SK-N-SH (cell line): Measurements from ENCODE around the gene NFKBIE. TPM values are rescaled to one million over a fixed set of nuclear protein-coding genes. Genes with fewer than 3 reads are reported as not detected.
A peak's percentile ranks its signal among the peaks of the same experiment; 100 is the strongest.

ENCODE experiments used
- CTCF ChIA-PET: fragments of 300-600, 350-600 bp; formaldehyde crosslinking; extraction: SDS; loops from one replicate; lab custom pipeline; 2021; lab: Yijun Ruan, JAX
- POLR2A ChIA-PET: fragments of 350-600 bp; sonication (Branson Sonifier 250); formaldehyde crosslinking; extraction: SDS; loops from one replicate; lab custom pipeline; 2020; ENCODE audit warnings: antibody characterized with exemption, inconsistent platforms; lab: Yijun Ruan, JAX
- DNase-seq: peaks from one replicate; pipeline ENCODE4 v3.0.0; 2012
- H2AFZ ChIP-seq: fragments of 200-600 bp; sonication (generic); 2 replicates; pipeline ENCODE4 v1.8.1; 2016; ENCODE audit warnings: antibody characterized with exemption, mild to moderate bottlenecking, low read depth
- H3F3A ChIP-seq: fragments of 200-600 bp; sonication (generic); replicated peaks from 2 replicates; pipeline ENCODE3; 2016; ENCODE audit warnings: antibody characterized with exemption, mild to moderate bottlenecking; ENCODE audit not compliant: insufficient read depth
- H3K27ac ChIP-seq, 2 experiments: fragments of 200-500 bp in 1 of 2; fragments of 200-600 bp in 1 of 2; sonication (Bioruptor generic) in 1 of 2; sonication (generic), shearing (Covaris generic) in 1 of 2; 2 replicates each; pipeline versions ENCODE4 v1.5.1 to v1.6.1; 2014 to 2016; ENCODE audit warnings: low read depth in 2 of 2, inconsistent platforms in 1 of 2, low read length in 1 of 2, mild to moderate bottlenecking in 1 of 2, mixed read lengths in 1 of 2
- H3K27me3 ChIP-seq: fragments of 200-600 bp; sonication (generic), shearing (Covaris generic); 2 replicates; pipeline ENCODE4 v1.6.1; 2016; ENCODE audit warnings: mixed run types; ENCODE audit not compliant: insufficient read depth
- H3K36me3 ChIP-seq, 2 experiments: fragments of 200-500 bp in 1 of 2; fragments of 200-600 bp in 1 of 2; sonication (Bioruptor generic) in 1 of 2; sonication (generic) in 1 of 2; replicated peaks in 1 of 2; 2 replicates each; pipeline versions ENCODE3 to v1.5.1; 2014 to 2016; ENCODE audit warnings: low read length in 1 of 2, mild to moderate bottlenecking in 1 of 2; ENCODE audit not compliant: insufficient read depth in 2 of 2, control insufficient read depth in 1 of 2
- H3K4me1 ChIP-seq, 2 experiments: fragments of 200-500 bp in 1 of 2; fragments of 200-600 bp in 1 of 2; sonication (Bioruptor generic) in 1 of 2; sonication (generic), shearing (Covaris generic) in 1 of 2; 2 replicates each; pipeline versions ENCODE4 v1.5.1 to v1.6.1; 2014 to 2016; ENCODE audit warnings: low read depth in 1 of 2, low read length in 1 of 2, mixed run types in 1 of 2; ENCODE audit not compliant: insufficient read depth in 2 of 2, control insufficient read depth in 1 of 2
- H3K4me2 ChIP-seq: fragments of 200-600 bp; sonication (generic), shearing (Covaris generic); 2 replicates; pipeline ENCODE4 v1.6.1; 2017; ENCODE audit warnings: mixed run types
- H3K4me3 ChIP-seq, 2 experiments: fragments of 200-500 bp in 1 of 2; fragments of 200-600 bp in 1 of 2; sonication (Bioruptor generic) in 1 of 2; sonication (generic), shearing (Covaris generic) in 1 of 2; 2 replicates each; pipeline versions ENCODE4 v1.5.1 to v1.8.1; 2014 to 2016; ENCODE audit warnings: low read depth in 2 of 2, inconsistent platforms in 1 of 2, low read length in 1 of 2, mild to moderate bottlenecking in 1 of 2, mixed read lengths in 1 of 2, moderate library complexity in 1 of 2
- H3K79me2 ChIP-seq: fragments of 200-600 bp; sonication (generic); 2 replicates; pipeline ENCODE4 v1.8.1; 2017; ENCODE audit warnings: mild to moderate bottlenecking; ENCODE audit not compliant: insufficient read depth
- H3K9ac ChIP-seq: fragments of 200-600 bp; sonication (generic); 2 replicates; pipeline ENCODE4 v1.6.1; 2017; ENCODE audit warnings: mixed run types
- H3K9me2 ChIP-seq: fragments of 200-600 bp; sonication (generic); 2 replicates; pipeline ENCODE4 v1.6.1; 2017; ENCODE audit warnings: mixed run types
- H3K9me3 ChIP-seq: fragments of 200-600 bp; sonication (generic); 2 replicates; pipeline ENCODE4 v1.6.1; 2017; ENCODE audit warnings: mixed run types, mild to moderate bottlenecking, moderate library complexity
- H4K20me1 ChIP-seq: fragments of 200-600 bp; sonication (generic); 2 replicates; pipeline ENCODE4 v1.6.1; 2017; ENCODE audit warnings: mild to moderate bottlenecking, mixed run types; ENCODE audit not compliant: insufficient read depth
- CTCF ChIP-seq: fragments of 200-600 bp; sonication (generic); IDR thresholded peaks from 2 replicates; pipeline ENCODE4 v1.6.1; 2017; ENCODE audit warnings: antibody characterized with exemption, mild to moderate bottlenecking, moderate library complexity
- ELF1 ChIP-seq: IDR thresholded peaks from 2 replicates; pipeline ENCODE4 v1.4.0; 2012
- FOSL2 ChIP-seq: IDR thresholded peaks from 2 replicates; pipeline ENCODE4 v1.4.0; 2012; ENCODE audit warnings: low read depth, mild to moderate bottlenecking, moderate library complexity, borderline replicate concordance
- FOXJ3 ChIP-seq: sonication (generic); formaldehyde crosslinking; IDR thresholded peaks from 2 replicates; pipeline ENCODE4 v1.5.1; 2020; ENCODE audit warnings: mild to moderate bottlenecking, missing genetic modification reagents
- FOXM1 ChIP-seq: IDR thresholded peaks from 2 replicates; pipeline ENCODE4 v1.4.0; 2012; ENCODE audit warnings: low read depth, mild to moderate bottlenecking
- GABPA ChIP-seq: IDR thresholded peaks from 2 replicates; pipeline ENCODE4 v1.4.0; 2012; ENCODE audit warnings: low read depth, mild to moderate bottlenecking
- IRF3 ChIP-seq: fragments of 150-350 bp; IDR thresholded peaks from 2 replicates; pipeline ENCODE4 v1.6.1; 2016; ENCODE audit warnings: mild to moderate bottlenecking, low read depth, low read length
- JUND ChIP-seq: IDR thresholded peaks from 2 replicates; pipeline ENCODE4 v1.4.0; 2012
- MAX ChIP-seq: IDR thresholded peaks from 2 replicates; pipeline ENCODE4 v1.4.0; 2012; ENCODE audit warnings: low read depth
- NFIC ChIP-seq: IDR thresholded peaks from 2 replicates; pipeline ENCODE4 v1.4.0; 2012; ENCODE audit warnings: borderline replicate concordance
- POLR2AphosphoS5 ChIP-seq: IDR thresholded peaks from 2 replicates; pipeline ENCODE4 v1.6.1; 2012; ENCODE audit warnings: low read depth, low read length
- RAD21 ChIP-seq: IDR thresholded peaks from 2 replicates; pipeline ENCODE4 v1.6.1; 2012; ENCODE audit warnings: mild to moderate bottlenecking, low read length
- RFX5 ChIP-seq: IDR thresholded peaks from 2 replicates; pipeline ENCODE4 v1.6.1; 2012; ENCODE audit warnings: mild to moderate bottlenecking, improper control_type of control experiment, low read length
- RXRA ChIP-seq: IDR thresholded peaks from 2 replicates; pipeline ENCODE4 v1.4.0; 2012; ENCODE audit warnings: low read depth, mild to moderate bottlenecking, borderline replicate concordance
- USF1 ChIP-seq: IDR thresholded peaks from 2 replicates; pipeline ENCODE4 v1.4.0; 2012; ENCODE audit warnings: low read depth, borderline replicate concordance
- YY1 ChIP-seq: IDR thresholded peaks from 2 replicates; pipeline ENCODE4 v1.4.0; 2012; ENCODE audit warnings: low read depth, mild to moderate bottlenecking
- ZBTB33 ChIP-seq: IDR thresholded peaks from 2 replicates; pipeline ENCODE4 v1.4.0; 2012; ENCODE audit warnings: low read depth, borderline replicate concordance
- WGBS: methylation state at CpG from one replicate; pipeline ENCODE4 v1.1.6; 2017; ENCODE audit warnings: low lambda C conversion rate; 5-methylcytosine and 5-hydroxymethylcytosine counted together
- polyA plus RNA-seq, 3 experiments: library from polyadenylated mRNA; depleted of rRNA; stranded (reverse); fragments of >200 nt; gene quantifications; 2 replicates each; pipeline ENCODE4 v1.2.3, GENCODE V29; 2012

Gene NFKBIE
- polyA plus RNA-seq, 1 of the 3 experiments (the other 2 are of a cell fraction) = 5.8 TPM

GRCh38 chr6:44245391-44245911 is 19.9 kb downstream of the NFKBIE start:
- H3K27me3 ChIP-seq = no peaks in the 10 kb centered on the region
- H3F3A ChIP-seq = peaks cover 21% of the 10 kb centered on the region
- H3K9ac ChIP-seq = peak overlapping the region; percentile 100; the same call in 1 of the 2 replicates
- peaks cover 21 to 26% of the 10 kb centered on the region in 2 experiments for H3K36me3 ChIP-seq
- H4K20me1 ChIP-seq = peaks cover 35% of the 10 kb centered on the region
- 79% methylated on average over 12 of the region's 12 CpGs for WGBS
- no peak for DNase-seq
- POLR2A ChIA-PET = interaction anchor here (0.9 to 4.1 kb wide), 12 partner anchors 8 to 477 kb away, joined by 3 to 98 read pairs (median 14); partner anchors contain the start of genes AARS2, SLC29A1, SLC35B2 and SPATS1
- H3K79me2 ChIP-seq = peaks cover 37% of the 10 kb centered on the region
- TF ChIP-seq YY1 = no peak
- TF ChIP-seq RAD21 = no peak
- TF ChIP-seq, all 33 proteins: peak for 0
- Histone ChIP-seq H3K9me3 (no peaks in the 10 kb centered on the region), H3K4me1 (peaks cover 13 to 22% of the 10 kb centered on the region in 2 experiments; a peak in 3 of 4 replicates), H3K4me2 (peak overlapping the region; percentile 98), H3K9me2 (no peaks in the 10 kb centered on the region), H3K4me3 (peak overlapping the region; percentile 65 to 99), H2AFZ (peak overlapping the region; percentile 90), H3K27ac (peak overlapping the region; percentile 43 to 86; a peak in 3 of 4 replicates)
- CTCF ChIA-PET = interaction anchor here (0.8 to 8.4 kb wide), 10 partner anchors 10 to 149 kb away, joined by 4 to 115 read pairs (median 20); partner anchors contain the start of genes AARS2, SLC29A1 and SLC35B2

- peaks cover 16% of the 10 kb centered on the region for H3K79me2 ChIP-seq
- H3K27ac ChIP-seq = no peak overlapping the region
- no peaks in the 10 kb centered on the region for H3K27me3 ChIP-seq
- no peaks in the 10 kb centered on the region for H3K9me2 ChIP-seq
- H3K36me3 ChIP-seq = peaks cover 0 to 5% of the 10 kb centered on the region in 2 experiments
- CTCF ChIA-PET = interaction anchor here (0.7 to 8.4 kb wide), 5 partner anchors 8 to 95 kb away, joined by 4 to 115 read pairs (median 62); partner anchors contain the start of genes SLC29A1 and SLC35B2
- H3K4me1 ChIP-seq = peaks cover 0 to 10% of the 10 kb centered on the region in 2 experiments; a peak in 2 of 4 replicates
- no peak overlapping the region for H3K9ac ChIP-seq
- POLR2A ChIA-PET = no interaction called here
- no peak overlapping the region for H3K4me2 ChIP-seq
- 91% methylated on average over 7 of the region's 7 CpGs for WGBS
- peaks cover 5% of the 10 kb centered on the region for H3F3A ChIP-seq
- H2AFZ ChIP-seq = no peak overlapping the region
- H4K20me1 ChIP-seq = peaks cover 14% of the 10 kb centered on the region
- DNase-seq = no peak
- no peaks in the 10 kb centered on the region for H3K9me3 ChIP-seq
- H3K4me3 ChIP-seq = no peak overlapping the region
- TF ChIP-seq POLR2AphosphoS5 (no peak), JUND (no peak), RFX5 (no peak), FOSL2 (no peak), NFIC (no peak), RXRA (no peak), IRF3 (no peak), FOXM1 (no peak), YY1 (no peak), MAX (no peak), RAD21 (no peak), ELF1 (no peak), ZBTB33 (no peak), GABPA (no peak), FOXJ3 (CRISPR knock-in tag) (no peak), CTCF (no peak), USF1 (no peak)
Measured at GRCh38 chr6:44243345-44243744, 22.0 kb downstream of the NFKBIE start.
